B cell (primary cell): ENCODE results near the gene KIF17.

Experiments used
- EZH2 ChIP-seq: IDR thresholded peaks from 2 replicates; pipeline ENCODE4 v1.6.1; 2012; ENCODE audit warnings: borderline replicate concordance, low read depth, mild to moderate bottlenecking, moderate library complexity, low read length; ENCODE audit not compliant: insufficient read depth, poor library complexity, severe bottlenecking
- TF ChIP-seq, protein P1 (sequence below): fragments of 200-600 bp; IDR thresholded peaks from one replicate; pipeline ENCODE4 v1.8.0; 2022; ENCODE audit warnings: antibody characterized with exemption, mild to moderate bottlenecking

DNA sequence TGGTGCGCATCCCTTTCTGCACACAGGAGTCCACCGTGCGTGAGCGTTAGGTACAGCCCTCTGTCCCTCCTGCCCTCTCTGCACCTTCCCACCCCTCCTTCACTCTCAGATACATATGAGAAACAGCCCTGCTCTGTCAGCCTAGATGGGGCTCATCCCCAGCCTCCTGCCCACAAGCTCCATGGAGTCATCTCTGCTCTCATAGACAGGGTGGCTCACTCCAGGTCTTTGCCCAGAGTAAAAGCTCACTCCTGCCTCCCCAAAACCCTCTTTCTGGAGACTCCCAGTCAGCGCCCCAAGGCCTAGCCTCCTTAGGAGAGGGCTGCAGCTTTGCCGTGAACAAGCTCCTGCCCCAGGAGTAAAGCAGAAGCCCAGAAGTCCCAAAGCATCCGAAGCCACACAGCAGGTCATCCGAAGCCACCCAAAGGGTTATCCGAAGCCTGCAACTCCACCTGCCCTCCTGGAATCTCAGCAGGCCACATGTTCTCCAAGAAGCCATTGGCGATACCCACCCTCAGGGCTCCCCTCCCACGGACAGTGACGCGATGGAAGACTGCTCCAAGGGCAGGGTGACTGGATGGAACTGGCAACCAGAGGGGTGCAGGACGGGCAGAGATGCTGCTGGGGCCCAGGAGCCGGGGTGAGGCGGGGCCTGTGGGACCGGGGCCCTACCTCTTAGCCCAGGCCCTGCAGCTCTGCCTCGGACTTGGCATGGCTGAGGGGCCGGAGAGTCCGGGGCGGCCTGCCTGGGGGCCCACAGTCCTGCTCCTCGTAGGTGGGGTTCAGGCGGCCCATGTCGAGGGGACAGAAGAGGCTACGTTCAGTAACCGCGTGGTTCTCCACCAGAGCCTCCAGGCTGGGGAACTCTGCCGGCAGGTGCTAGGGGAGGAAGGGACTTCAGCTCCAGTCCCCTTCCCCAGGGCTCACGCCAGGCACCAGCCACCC is 3.6 kb upstream of the KIF17 start:
- TF ChIP-seq, protein P1, sequence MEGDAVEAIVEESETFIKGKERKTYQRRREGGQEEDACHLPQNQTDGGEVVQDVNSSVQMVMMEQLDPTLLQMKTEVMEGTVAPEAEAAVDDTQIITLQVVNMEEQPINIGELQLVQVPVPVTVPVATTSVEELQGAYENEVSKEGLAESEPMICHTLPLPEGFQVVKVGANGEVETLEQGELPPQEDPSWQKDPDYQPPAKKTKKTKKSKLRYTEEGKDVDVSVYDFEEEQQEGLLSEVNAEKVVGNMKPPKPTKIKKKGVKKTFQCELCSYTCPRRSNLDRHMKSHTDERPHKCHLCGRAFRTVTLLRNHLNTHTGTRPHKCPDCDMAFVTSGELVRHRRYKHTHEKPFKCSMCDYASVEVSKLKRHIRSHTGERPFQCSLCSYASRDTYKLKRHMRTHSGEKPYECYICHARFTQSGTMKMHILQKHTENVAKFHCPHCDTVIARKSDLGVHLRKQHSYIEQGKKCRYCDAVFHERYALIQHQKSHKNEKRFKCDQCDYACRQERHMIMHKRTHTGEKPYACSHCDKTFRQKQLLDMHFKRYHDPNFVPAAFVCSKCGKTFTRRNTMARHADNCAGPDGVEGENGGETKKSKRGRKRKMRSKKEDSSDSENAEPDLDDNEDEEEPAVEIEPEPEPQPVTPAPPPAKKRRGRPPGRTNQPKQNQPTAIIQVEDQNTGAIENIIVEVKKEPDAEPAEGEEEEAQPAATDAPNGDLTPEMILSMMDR: no peak
- TF ChIP-seq EZH2: no peak
